GM21423 (cell line): ENCODE data around the gene THY1.
"Not testable (repeated sequence)": the region's sequence is repeated elsewhere in the genome, so short reads cannot be mapped to it uniquely, and the experiment has no call there.

Source experiments
- ATAC-seq: cut with Tn5 transposase; IDR thresholded peaks from one replicate; pipeline ENCODE4 v1.9.1; 2021; ENCODE audit warnings: mild to moderate bottlenecking, moderate library complexity; ENCODE audit not compliant: unreplicated experiment

The THY1 gene

DNA sequence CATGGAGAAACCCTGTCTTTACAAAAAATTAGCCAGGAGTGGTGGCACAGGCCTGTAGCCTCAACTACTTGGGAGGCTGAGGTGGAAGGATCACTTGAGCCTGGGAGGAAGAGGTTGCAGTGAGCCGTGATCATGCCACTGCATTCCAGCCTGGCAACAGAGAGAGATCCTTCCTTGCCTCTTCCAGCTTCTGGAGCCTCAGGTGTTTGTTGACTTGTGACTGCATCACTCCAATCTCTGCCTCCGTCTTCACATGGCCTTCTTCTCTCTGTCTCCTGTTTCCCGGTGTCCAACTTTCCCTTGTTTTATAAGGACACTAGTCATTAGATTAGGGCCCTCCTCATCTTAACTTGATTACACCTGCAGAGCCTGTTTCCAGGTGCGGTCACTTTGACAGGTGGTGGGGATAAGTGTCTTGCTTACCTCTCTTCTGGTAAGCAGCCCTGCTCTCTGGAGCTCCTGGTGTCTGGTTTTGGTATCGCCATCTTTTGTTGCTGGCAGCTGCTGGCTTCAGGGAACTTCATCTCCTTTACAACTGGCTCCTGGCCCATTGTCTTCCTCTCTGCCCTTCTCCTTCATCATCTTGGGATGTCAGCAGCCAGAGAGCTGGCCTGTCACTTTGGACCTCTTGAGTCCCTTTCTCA is 33.2 kb downstream of the THY1 start:
- ATAC-seq: no peak

- no peak for ATAC-seq
Measured at GRCh38 chr11:119388103-119388502, 34.9 kb downstream of the THY1 start.

- ATAC-seq: no peak
Measured at GRCh38 chr11:119384332-119384731, 38.6 kb downstream of the THY1 start.

DNA sequence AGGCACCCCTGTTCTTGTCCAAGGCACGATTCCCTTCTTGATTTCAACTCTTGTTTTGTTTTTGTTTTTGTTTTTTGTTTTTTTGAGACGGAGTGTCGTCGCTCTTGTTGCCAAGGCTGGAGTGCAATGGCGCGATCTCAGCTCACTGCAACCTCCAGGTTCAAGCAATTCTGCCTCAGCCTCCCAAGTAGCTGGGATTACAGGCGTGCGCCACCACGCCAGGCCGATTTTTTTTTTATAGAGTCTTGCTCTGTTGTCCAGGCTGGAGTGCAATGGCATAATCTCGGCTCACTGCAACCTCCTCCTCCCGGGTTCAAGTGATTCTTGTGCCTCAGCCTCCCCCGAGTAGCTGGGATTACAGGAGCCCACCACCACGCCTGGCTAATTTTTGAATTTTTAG is 40.5 kb downstream of the THY1 start:
- not testable (repeated sequence) for ATAC-seq

GRCh38 chr11:119382101-119382500 is 40.9 kb downstream of the THY1 start:
- ATAC-seq: no peak

GRCh38 chr11:119381181-119381988 is 41.6 kb downstream of the THY1 start, which contains the start of gene USP2:
Gene USP2, minus strand, starts transcription at chr11:119381690. Its CDS starts 8,210 bp downstream, at chr11:119373480.
- peak; percentile 96 for ATAC-seq

GRCh38 chr11:119380827-119381180 is 42.2 kb downstream of the THY1 start:
- no peak for ATAC-seq

DNA sequence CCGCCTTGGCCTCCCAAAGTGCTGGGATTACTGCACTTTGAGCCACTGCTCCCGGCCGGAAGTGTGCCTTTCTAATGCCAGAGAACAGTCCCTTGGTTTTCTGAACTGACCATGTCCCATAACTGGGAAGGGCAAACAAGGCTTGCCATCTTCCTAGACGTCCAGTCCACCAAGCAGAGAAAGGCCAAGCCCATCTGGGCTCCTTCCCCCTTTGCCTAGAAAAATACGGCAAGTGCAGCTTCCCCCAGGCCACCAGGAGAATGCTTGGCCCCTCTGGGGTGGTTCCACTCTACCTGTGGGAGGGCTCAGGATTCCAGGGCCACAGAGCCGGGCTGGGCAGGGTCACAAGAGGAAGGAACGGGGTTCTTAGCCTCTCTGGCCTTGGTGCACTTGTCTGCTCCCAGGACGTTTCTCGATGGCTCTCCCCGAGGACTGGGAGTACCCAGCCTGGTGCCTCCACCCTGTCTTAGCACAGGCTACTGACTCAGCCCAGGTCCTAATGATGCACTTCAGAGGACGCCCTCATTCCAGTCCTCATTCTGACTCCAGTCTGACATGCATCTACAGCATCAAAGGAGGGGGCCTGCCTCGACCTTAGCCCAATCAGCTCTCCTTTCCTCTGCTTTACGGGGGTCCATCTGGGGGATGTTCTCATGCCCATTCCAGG is 42.7 kb downstream of the THY1 start:
- no peak for ATAC-seq

DNA sequence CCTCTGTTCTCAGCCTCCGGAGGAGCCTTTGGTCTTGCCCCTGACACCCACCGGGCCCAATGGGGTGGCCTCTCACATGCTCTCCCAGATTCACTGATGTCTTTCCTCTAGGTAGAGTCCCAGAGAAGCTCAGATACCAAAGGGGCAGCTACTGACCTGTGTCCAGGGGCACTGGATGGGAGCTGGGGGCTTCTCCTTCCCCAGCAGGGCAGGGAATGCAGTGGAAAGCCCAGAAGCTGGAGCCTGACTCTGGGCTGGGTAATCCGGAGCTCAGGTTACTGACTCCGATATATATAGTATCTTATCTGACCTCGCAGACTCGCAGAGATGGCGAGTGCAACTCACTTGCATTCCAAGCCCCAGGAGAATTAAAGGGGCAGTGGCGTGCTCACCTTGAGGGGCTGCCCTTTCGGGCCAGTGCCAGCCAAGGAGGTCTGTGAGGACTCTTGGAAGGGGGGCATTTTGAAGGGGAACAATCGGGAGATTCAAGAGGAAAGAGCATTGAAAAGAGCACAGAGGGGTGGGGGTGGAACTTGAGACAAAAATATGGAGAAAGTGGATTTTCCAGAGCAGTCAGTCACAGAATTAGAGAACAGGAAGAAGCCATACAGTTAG is 44.0 kb downstream of the THY1 start:
- ATAC-seq: no peak

DNA sequence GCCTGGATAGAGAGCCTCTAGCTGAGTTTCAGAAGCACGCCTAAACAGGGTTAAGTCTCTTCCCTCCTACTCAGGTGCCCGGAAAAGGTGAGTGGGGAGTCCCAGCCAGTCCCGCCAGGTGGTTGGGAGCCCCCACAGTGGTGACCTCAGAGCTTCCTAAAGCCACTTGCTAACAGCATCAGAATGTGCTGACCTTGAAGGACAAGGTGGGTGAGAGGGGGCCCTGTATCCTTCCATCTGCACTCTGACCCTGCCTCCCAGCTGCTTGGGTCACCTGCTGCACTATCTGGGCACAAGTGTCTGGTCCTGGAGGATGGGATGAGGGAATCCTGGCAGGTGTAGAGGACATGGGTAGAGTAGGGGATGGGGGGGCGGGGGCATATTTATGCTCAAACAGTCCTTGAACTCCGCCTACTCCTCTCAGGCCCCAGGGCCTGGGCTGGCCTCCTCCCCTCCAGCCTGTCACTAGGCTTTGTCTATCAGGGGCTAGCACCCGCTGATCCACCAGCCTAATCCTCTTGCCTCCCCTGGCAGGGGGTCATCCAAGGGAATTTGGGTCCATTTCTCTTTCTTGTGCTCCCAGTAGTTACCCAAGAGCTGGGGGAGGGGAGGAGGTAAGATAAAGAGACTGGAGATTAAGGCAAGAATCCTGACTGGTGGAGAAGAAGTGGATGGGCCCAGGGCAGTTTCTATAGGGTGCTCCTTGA is 44.9 kb downstream of the THY1 start:
- no peak for ATAC-seq

GRCh38 chr11:119377112-119377901 is 45.7 kb downstream of the THY1 start:
- ATAC-seq: no peak

- ATAC-seq: no peak
Measured at GRCh38 chr11:119376197-119376847, 46.6 kb downstream of the THY1 start.

- no peak for ATAC-seq
Measured at GRCh38 chr11:119375337-119376196, 47.4 kb downstream of the THY1 start.

- ATAC-seq: no peak
Measured at GRCh38 chr11:119374632-119375336, 48.2 kb downstream of the THY1 start.

DNA sequence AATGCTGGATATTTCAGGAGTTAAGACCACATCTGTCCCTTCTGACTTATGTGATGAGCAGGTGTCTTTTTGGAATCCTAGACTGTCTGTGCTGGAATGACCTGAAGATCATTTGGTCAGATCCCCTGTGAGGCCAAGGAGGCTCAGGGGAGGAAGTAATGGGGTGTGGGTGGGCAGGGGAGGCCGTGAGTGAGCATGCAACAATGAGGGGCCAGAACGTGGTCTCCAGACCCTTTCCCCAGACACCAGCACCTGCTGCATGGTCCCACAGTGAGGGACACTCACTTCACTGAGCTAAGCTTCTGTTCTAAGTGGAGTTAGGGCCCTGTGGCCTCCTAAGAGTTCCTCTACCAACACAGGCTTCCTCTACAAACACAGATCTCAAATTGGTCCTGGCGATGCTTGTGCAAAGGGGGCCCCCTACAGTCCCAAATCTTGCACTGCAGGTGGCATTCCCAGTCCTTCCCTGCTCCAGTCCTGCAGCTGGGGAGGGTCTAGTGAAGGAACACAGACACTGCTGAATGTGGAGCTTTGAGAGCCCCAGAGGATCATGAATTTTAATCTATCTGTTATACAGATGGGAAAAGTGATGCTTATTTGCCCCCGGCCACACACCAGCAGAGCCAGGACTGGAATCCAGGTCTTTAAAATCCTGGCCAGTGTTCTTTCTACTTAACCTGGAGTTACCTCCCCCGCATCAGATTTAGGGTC is 48.9 kb downstream of the THY1 start:
- ATAC-seq: no peak

- no peak for ATAC-seq
Measured at GRCh38 chr11:119373059-119373920, 49.7 kb downstream of the THY1 start.
